ENCODE measurements around the gene DPYSL5. TPM values are rescaled to one million over a fixed set of nuclear protein-coding genes. Genes with fewer than 3 reads are reported as not detected.

Gene DPYSL5
- total and polyA plus RNA-seq, 2 of the 13 experiments (the other 11 are each of a cell fraction or from before 2014, with no cell fraction given): 0.15 TPM; not detected in 1

DNA sequence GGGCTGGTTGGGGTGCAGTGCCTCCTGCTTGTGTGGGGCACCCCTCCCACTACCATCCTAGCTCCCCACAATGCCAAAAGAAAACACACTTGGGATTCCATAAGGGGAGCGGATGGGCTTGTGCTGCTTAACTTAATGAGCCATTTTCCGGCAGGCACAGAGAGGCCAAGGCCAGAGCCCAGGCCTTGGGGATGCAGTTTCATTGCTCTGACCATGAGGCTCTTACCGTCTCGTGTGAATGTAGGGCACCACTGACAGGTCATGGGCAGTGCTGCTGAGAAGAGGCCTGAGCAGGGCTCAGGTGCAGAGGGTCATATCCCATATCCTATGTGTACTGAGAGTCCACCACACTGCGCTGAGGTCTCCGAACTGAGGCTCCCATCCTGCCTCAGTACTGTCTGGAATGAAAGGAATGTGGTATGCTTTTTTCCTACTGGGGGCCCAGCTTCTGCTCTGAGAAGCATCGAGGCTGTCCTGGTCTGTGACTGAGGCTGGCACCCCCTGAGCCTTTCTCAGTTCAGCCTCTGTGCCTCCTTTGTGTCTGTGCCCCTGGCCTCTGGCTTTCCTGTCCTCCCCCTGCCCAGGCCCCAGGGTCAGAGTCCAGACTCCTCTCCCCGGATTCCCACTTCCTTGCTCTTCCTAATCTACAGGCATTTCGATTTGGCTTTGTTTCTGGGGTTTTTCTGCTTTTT lies 77.3 kb downstream of the DPYSL5 start (continued):
- TF ChIP-seq, protein P1, sequence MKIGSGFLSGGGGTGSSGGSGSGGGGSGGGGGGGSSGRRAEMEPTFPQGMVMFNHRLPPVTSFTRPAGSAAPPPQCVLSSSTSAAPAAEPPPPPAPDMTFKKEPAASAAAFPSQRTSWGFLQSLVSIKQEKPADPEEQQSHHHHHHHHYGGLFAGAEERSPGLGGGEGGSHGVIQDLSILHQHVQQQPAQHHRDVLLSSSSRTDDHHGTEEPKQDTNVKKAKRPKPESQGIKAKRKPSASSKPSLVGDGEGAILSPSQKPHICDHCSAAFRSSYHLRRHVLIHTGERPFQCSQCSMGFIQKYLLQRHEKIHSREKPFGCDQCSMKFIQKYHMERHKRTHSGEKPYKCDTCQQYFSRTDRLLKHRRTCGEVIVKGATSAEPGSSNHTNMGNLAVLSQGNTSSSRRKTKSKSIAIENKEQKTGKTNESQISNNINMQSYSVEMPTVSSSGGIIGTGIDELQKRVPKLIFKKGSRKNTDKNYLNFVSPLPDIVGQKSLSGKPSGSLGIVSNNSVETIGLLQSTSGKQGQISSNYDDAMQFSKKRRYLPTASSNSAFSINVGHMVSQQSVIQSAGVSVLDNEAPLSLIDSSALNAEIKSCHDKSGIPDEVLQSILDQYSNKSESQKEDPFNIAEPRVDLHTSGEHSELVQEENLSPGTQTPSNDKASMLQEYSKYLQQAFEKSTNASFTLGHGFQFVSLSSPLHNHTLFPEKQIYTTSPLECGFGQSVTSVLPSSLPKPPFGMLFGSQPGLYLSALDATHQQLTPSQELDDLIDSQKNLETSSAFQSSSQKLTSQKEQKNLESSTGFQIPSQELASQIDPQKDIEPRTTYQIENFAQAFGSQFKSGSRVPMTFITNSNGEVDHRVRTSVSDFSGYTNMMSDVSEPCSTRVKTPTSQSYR (CRISPR knock-in tag; IDR thresholded peaks at IDR 0.05; ENCODE audit: borderline replicate concordance): peak; percentile 82
- TF ChIP-seq ZNF329 (CRISPR knock-in tag; IDR thresholded peaks at IDR 0.05; ENCODE audit: low read depth) (no peak), CEBPB (IDR thresholded peaks at IDR 0.05; ENCODE audit: borderline replicate concordance, low read depth, low read length) (no peak), PCBP2 (optimal IDR thresholded peaks at IDR 0.05; ENCODE audit: low read depth, low read length, poor library complexity, severe bottlenecking) (no peak), NFIB (CRISPR knock-in tag; IDR thresholded peaks at IDR 0.05; ENCODE audit: borderline replicate concordance) (no peak), ZNF362 (CRISPR knock-in tag; IDR thresholded peaks at IDR 0.05; ENCODE audit: borderline replicate concordance) (peak; percentile 74; the same call in 1 of the 2 replicates), HBP1 (CRISPR knock-in tag; IDR thresholded peaks at IDR 0.05; ENCODE audit: low read depth) (no peak), GLI4 (CRISPR knock-in tag; IDR thresholded peaks at IDR 0.05; ENCODE audit: borderline replicate concordance) (no peak), ZNF446 (CRISPR knock-in tag; IDR thresholded peaks at IDR 0.05) (no peak), MEIS2 (CRISPR knock-in tag; IDR thresholded peaks at IDR 0.05) (peak; percentile 48; the same call in 1 of the 2 replicates), ZHX1 (CRISPR knock-in tag; IDR thresholded peaks at IDR 0.05; ENCODE audit: low read depth) (no peak), ZNF652 (CRISPR knock-in tag; IDR thresholded peaks at IDR 0.05; ENCODE audit: borderline replicate concordance, low read depth) (no peak), THYN1 (CRISPR knock-in tag; IDR thresholded peaks at IDR 0.05; ENCODE audit: borderline replicate concordance, low read depth) (no peak), FOSL2 (CRISPR knock-in tag; IDR thresholded peaks at IDR 0.05) (no peak)
- TF ChIP-seq, protein P2, sequence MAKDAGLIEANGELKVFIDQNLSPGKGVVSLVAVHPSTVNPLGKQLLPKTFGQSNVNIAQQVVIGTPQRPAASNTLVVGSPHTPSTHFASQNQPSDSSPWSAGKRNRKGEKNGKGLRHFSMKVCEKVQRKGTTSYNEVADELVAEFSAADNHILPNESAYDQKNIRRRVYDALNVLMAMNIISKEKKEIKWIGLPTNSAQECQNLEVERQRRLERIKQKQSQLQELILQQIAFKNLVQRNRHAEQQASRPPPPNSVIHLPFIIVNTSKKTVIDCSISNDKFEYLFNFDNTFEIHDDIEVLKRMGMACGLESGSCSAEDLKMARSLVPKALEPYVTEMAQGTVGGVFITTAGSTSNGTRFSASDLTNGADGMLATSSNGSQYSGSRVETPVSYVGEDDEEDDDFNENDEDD (CRISPR knock-in tag; IDR thresholded peaks at IDR 0.05; ENCODE audit: borderline replicate concordance): peak; percentile 25; the same call in 1 of the 2 replicates
- TF ChIP-seq, protein P3, sequence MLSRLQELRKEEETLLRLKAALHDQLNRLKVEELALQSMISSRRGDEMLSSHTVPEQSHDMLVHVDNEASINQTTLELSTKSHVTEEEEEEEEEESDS (CRISPR knock-in tag; IDR thresholded peaks at IDR 0.05; ENCODE audit: borderline replicate concordance): no peak
- TF ChIP-seq, protein P4, sequence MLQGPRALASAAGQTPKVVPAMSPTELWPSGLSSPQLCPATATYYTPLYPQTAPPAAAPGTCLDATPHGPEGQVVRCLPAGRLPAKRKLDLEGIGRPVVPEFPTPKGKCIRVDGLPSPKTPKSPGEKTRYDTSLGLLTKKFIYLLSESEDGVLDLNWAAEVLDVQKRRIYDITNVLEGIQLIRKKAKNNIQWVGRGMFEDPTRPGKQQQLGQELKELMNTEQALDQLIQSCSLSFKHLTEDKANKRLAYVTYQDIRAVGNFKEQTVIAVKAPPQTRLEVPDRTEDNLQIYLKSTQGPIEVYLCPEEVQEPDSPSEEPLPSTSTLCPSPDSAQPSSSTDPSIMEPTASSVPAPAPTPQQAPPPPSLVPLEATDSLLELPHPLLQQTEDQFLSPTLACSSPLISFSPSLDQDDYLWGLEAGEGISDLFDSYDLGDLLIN (CRISPR knock-in tag; IDR thresholded peaks at IDR 0.05; ENCODE audit: borderline replicate concordance): no peak

Data from HepG2 (cell line).